HCT116 (cell line): ENCODE data around the gene KICS2. TPM values are rescaled to one million over a fixed set of nuclear protein-coding genes. Genes with fewer than 3 reads are reported as not detected.

Experiments
- ATAC-seq: fragments of 200-7000 bp; cut with Tn5 transposase; 2 replicates; pipeline ENCODE4 v1.9.1; 2020; ENCODE audit warnings: mild to moderate bottlenecking, moderate library complexity
- BruUV-seq: library from RNA; stranded (reverse); fragments of 400-500 nt; replicated peaks from 2 replicates; lab custom pipeline; 2021; lab: Mats Ljungman, UMichigan
- CTCF ChIA-PET: fragments of 300-600 bp; sonication (Branson Sonifier 250); formaldehyde crosslinking; loops from one replicate; lab custom pipeline; 2021; ENCODE audit warnings: antibody characterized with exemption; lab: Charles Lee
- POLR2A ChIA-PET: fragments of 300-600, 350-600 bp; sonication (Branson Sonifier 250); formaldehyde crosslinking; loops from one replicate; lab custom pipeline; 2021; ENCODE audit warnings: antibody characterized with exemption; lab: Charles Lee
- RAD21 ChIA-PET, 2 experiments: fragments of 300-600 bp; sonication (Branson Sonifier 250); formaldehyde crosslinking; loops; one replicate each; lab custom pipeline; 2023; ENCODE audit warnings: low total read pairs in 2 of 2; ENCODE audit not compliant: uncharacterized antibody in 2 of 2, unreplicated experiment in 2 of 2, low non-redundant PET in 1 of 2; lab: Charles Lee
- DNase-seq: peaks from one replicate; pipeline ENCODE4 v3.0.0-alpha.2; 2010; ENCODE audit warnings: low read depth, low spot score
- H2AFZ ChIP-seq: fragments of 200-600 bp; shearing (Covaris generic), sonication (generic); 2 replicates; pipeline ENCODE4 v1.6.1; 2017; ENCODE audit warnings: low read depth, mixed run types, mixed read lengths, antibody characterized with exemption, low read length; ENCODE audit not compliant: poor library complexity, severe bottlenecking
- H3K27ac ChIP-seq: 2 replicates; pipeline ENCODE4 v1.5.1; 2012; ENCODE audit warnings: low read depth, low read length
- H3K27me3 ChIP-seq: fragments of 200-600 bp; sonication (generic); 2 replicates; pipeline ENCODE4 v1.6.1; 2016; ENCODE audit warnings: mixed run types, low read length, mixed read lengths; ENCODE audit not compliant: insufficient read depth
- H3K36me3 ChIP-seq, 2 experiments: fragments of 200-500 bp in 1 of 2; fragments of 200-600 bp in 1 of 2; sonication (Bioruptor generic) in 1 of 2; sonication (generic) in 1 of 2; 2 replicates each; pipeline versions ENCODE4 v1.5.1 to v1.6.1; 2014 to 2016; ENCODE audit warnings: low read length in 2 of 2, inconsistent platforms in 1 of 2, mixed read lengths in 1 of 2, mixed run types in 1 of 2; ENCODE audit not compliant: insufficient read depth in 2 of 2, control insufficient read depth in 1 of 2
- H3K4me1 ChIP-seq, 2 experiments: fragments of 200-600 bp in 1 of 2; sonication (generic) in 1 of 2; 2 replicates each; pipeline versions ENCODE4 v1.5.1 to v1.6.1; 2012 to 2017; ENCODE audit warnings: low read length in 2 of 2, inconsistent platforms in 1 of 2, mild to moderate bottlenecking in 1 of 2, mixed read lengths in 1 of 2, mixed run types in 1 of 2, moderate library complexity in 1 of 2; ENCODE audit not compliant: insufficient read depth in 2 of 2, control insufficient read depth in 1 of 2
- H3K4me2 ChIP-seq: fragments of 200-600 bp; sonication (generic); 2 replicates; pipeline ENCODE4 v1.6.1; 2017; ENCODE audit warnings: mixed run types, low read length, mixed read lengths
- H3K4me3 ChIP-seq, 2 experiments: fragments of 200-600 bp in 1 of 2; sonication (generic) in 1 of 2; replicated peaks in 1 of 2; 2 replicates each; pipeline ENCODE4 v1.5.1; 2011 to 2016; ENCODE audit warnings: low read length in 2 of 2, control low read depth in 1 of 2, low read depth in 1 of 2, mild to moderate bottlenecking in 1 of 2, mixed read lengths in 1 of 2, mixed run types in 1 of 2
- H3K79me2 ChIP-seq: fragments of 200-600 bp; sonication (generic); 2 replicates; pipeline ENCODE4 v1.6.1; 2017; ENCODE audit warnings: mild to moderate bottlenecking, mixed run types, low read length, moderate library complexity, mixed read lengths; ENCODE audit not compliant: insufficient read depth
- H3K9ac ChIP-seq: fragments of 200-600 bp; sonication (generic); 2 replicates; pipeline ENCODE4 v1.6.1; 2016; ENCODE audit warnings: low read length, mixed read lengths
- H3K9me2 ChIP-seq: fragments of 200-600 bp; sonication (generic), shearing (Covaris generic); 2 replicates; pipeline ENCODE4 v1.6.1; 2017; ENCODE audit warnings: mixed run types, mild to moderate bottlenecking, moderate library complexity; ENCODE audit not compliant: insufficient read depth
- H3K9me3 ChIP-seq, 2 experiments: fragments of 200-500 bp in 1 of 2; fragments of 200-600 bp in 1 of 2; sonication (Bioruptor generic) in 1 of 2; sonication (generic) in 1 of 2; 2 replicates each; pipeline ENCODE4 v1.6.1; 2014 to 2017; ENCODE audit warnings: low read length in 2 of 2, mixed read lengths in 2 of 2, inconsistent platforms in 1 of 2, low read depth in 1 of 2, mild to moderate bottlenecking in 1 of 2, mixed run types in 1 of 2, moderate library complexity in 1 of 2; ENCODE audit not compliant: control insufficient read depth in 1 of 2, insufficient read depth in 1 of 2
- H4K20me1 ChIP-seq: fragments of 200-600 bp; sonication (generic), shearing (Covaris generic); 2 replicates; pipeline ENCODE4 v1.6.1; 2017; ENCODE audit warnings: mixed run types, mild to moderate bottlenecking, moderate library complexity; ENCODE audit not compliant: insufficient read depth
- CBX3 ChIP-seq: IDR thresholded peaks from 2 replicates; pipeline ENCODE4 v1.6.1; 2012; ENCODE audit warnings: low read depth
- POLR2A ChIP-seq: IDR thresholded peaks from 2 replicates; pipeline ENCODE4 v1.7.0; 2011; ENCODE audit warnings: borderline replicate concordance; ENCODE audit not compliant: insufficient read depth, insufficient read length; ENCODE audit errors: extremely low read depth
- SRF ChIP-seq: IDR thresholded peaks from 2 replicates; pipeline ENCODE4 v1.6.1; 2012; ENCODE audit warnings: low read depth
- YY1 ChIP-seq: IDR thresholded peaks from 2 replicates; pipeline ENCODE4 v1.6.1; 2011; ENCODE audit warnings: low read length, low read depth, moderate library complexity, mild to moderate bottlenecking; ENCODE audit not compliant: insufficient replicate concordance; ENCODE audit errors: extremely low read depth
- ZFX ChIP-seq: fragments of 450-650 bp; IDR thresholded peaks from 2 replicates; pipeline ENCODE4 v1.6.1; 2017
- ZNF274 ChIP-seq: fragments of 200-500 bp; sonication (Bioruptor generic); IDR thresholded peaks from 2 replicates; pipeline ENCODE4 v1.6.1; 2014; ENCODE audit warnings: mild to moderate bottlenecking, low read depth, low read length, inconsistent platforms
- intact Hi-C: fragments of 100-400 bp; cut with micrococcal nuclease; formaldehyde crosslinking; loops from 2 replicates; pipeline ENCODE4 v1.10.0; 2022
- total RNA-seq: library from RNA; stranded (reverse); gene quantifications from one replicate; pipeline ENCODE4 v1.2.1, GENCODE V29; 2021; ENCODE audit not compliant: unreplicated experiment
- TF ChIP-seq, protein P1 (sequence below): IDR thresholded peaks from 2 replicates; pipeline ENCODE4 v1.6.1; 2012

Gene KICS2
- total RNA-seq, 1 experiment from 2014 or later = 18.1 TPM

DNA sequence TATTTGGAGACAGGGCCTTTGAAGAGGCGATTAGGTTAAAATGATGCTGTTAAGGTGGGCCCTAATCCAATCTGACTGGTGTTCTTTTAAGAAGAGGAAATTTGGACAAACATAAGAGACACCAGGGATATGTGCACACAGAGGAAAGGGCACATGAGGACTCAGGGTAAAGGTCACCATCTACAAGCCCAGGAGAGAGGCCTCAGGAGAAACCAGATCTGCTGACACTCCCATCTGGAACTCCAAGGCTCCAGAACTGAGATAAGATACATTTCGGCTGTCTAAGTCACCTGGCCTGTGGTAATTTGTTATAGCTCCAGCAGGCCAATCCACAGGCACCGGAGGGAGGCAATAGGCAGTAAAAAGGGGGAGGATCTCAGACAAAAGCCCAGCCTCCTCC, 48.6 kb downstream of the KICS2 start:
- intact Hi-C loops = no loop called here
- no peaks in the 10 kb centered on the region for H3K9me2 ChIP-seq
- H3K4me3 ChIP-seq = no peak overlapping the region
- TF ChIP-seq, protein P1, sequence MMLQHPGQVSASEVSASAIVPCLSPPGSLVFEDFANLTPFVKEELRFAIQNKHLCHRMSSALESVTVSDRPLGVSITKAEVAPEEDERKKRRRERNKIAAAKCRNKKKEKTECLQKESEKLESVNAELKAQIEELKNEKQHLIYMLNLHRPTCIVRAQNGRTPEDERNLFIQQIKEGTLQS = no peak
- TF ChIP-seq YY1 = no peak
- no peak for TF ChIP-seq ZNF274
- no peak for TF ChIP-seq CBX3
- no peak for TF ChIP-seq POLR2A
- TF ChIP-seq ZFX = no peak
- no peak for TF ChIP-seq SRF
- TF ChIP-seq, all 23 proteins: peak for 0
- no peaks in the 10 kb centered on the region for H3K9me3 ChIP-seq
- ChIA-PET POLR2A (interaction anchor here (0.6 kb wide), 1 partner anchor 257 kb away, joined by 3 read pairs; no protein-coding TSS in a partner anchor), RAD21 (no interaction called here), CTCF (no interaction called here)
- DNase-seq (no peak), ATAC-seq (no peak)
- H3K4me2 ChIP-seq = peak overlapping the region; percentile 69; the same call in 1 of the 2 replicates
- no peak overlapping the region for H2AFZ ChIP-seq
- H4K20me1 ChIP-seq = no peaks in the 10 kb centered on the region
- H3K79me2 ChIP-seq = no peaks in the 10 kb centered on the region
- no peak overlapping the region for H3K9ac ChIP-seq
- peaks cover 4 to 46% of the 10 kb centered on the region in 2 experiments for H3K4me1 ChIP-seq
- no peaks in the 10 kb centered on the region for H3K36me3 ChIP-seq
- H3K27ac ChIP-seq = no peak overlapping the region
- no TSS peak for BruUV-seq
- no peaks in the 10 kb centered on the region for H3K27me3 ChIP-seq

Other genes starting within 250 kb of the KICS2 start
- gene C12orf56, start 168.5 kb upstream of the KICS2 start, total RNA-seq = not detected
- 120 TPM for gene XPOT, start 182.1 kb upstream of the KICS2 start, total RNA-seq
- gene TBK1, start 229.8 kb upstream of the KICS2 start, total RNA-seq = 27.0 TPM